Measurements from ENCODE around the gene DIS3L2. TPM values are rescaled to one million over a fixed set of nuclear protein-coding genes. Genes with fewer than 3 reads are reported as not detected.

Gene DIS3L2
- total RNA-seq, 2 donors from 2014 or later: 22.6 to 32.3 TPM

DNA sequence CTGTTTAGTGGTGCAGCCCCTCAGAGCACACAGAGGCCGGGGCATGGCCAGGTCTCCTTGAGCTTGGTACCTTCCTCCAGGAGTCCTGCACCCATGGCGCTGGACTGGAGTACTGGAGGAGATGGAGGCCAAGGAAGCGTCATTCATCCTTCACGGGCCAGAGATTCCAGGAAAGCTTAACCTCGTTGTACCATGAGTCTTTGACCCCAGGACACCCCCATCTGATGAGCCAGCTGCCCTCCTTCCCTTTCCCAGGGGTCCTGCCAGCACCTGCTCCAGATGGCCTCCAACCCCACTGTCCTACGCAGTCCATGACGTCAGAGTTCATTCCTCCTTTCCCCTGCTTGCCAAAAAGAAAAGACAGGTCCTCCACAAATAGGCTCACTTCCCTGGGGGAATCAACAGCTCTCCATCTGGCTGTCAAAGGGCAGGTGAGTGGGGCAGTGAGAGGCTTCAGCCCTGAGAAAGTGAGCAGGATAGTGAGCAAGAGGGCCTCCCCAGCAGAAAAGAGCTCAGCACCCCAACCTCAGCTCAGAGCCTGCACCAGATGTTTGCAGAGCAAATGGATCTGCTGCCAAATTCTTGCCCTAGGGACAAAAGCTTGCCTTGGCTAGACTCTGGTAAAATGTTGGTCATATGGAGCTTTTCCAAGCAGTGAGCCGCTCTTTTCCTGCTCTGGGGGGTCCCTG is 30.8 kb upstream of the DIS3L2 start:
- DNase-seq: no peak
- H3K36me3 ChIP-seq: no peaks in the 10 kb centered on the region
- no peak overlapping the region for H3K9ac ChIP-seq (ENCODE audit: low read depth in 2 of 2, low read length in 2 of 2)
- peaks cover 22% of the 10 kb centered on the region for H3K27me3 ChIP-seq
- H3K4me1 ChIP-seq: peaks cover 4% of the 10 kb centered on the region
- no peak overlapping the region for H3K4me3 ChIP-seq
- TF ChIP-seq CTCF (IDR thresholded peaks at IDR 0.05): no peak
- no peak overlapping the region for H3K27ac ChIP-seq
- intact Hi-C loops (cut with DNase I): no loop called here
- no peaks in the 10 kb centered on the region for H3K9me3 ChIP-seq

- H3K36me3 ChIP-seq: no peaks in the 10 kb centered on the region
- no peak overlapping the region for H3K9ac ChIP-seq (ENCODE audit: low read depth in 2 of 2, low read length in 2 of 2)
- no peak for DNase-seq
- H3K9me3 ChIP-seq: no peaks in the 10 kb centered on the region
- H3K4me3 ChIP-seq: no peak overlapping the region
- no peaks in the 10 kb centered on the region for H3K4me1 ChIP-seq
- intact Hi-C loops (cut with DNase I): no loop called here
- TF ChIP-seq CTCF (IDR thresholded peaks at IDR 0.05): no peak
- peaks cover 14% of the 10 kb centered on the region for H3K27me3 ChIP-seq
- H3K27ac ChIP-seq: no peak overlapping the region
Observed at GRCh38 chr2:231931481-231931915, 30.0 kb upstream of the DIS3L2 start.

DNA sequence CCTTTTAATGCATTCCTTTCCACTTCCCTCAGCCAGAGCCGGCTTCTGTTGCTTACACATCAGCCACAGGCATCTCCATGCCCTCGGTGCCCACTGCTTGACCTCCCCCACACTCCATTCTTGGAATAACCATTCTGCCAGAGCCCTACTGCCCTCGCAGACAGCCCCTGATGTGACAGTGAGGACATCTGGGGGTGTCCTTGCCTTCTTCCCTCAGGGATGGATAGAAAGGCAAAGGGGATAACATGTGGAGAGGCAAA is 28.9 kb upstream of the DIS3L2 start:
- H3K9ac ChIP-seq (ENCODE audit: low read depth in 2 of 2, low read length in 2 of 2): no peak overlapping the region
- no peak overlapping the region for H3K4me3 ChIP-seq
- no peaks in the 10 kb centered on the region for H3K9me3 ChIP-seq
- no peak overlapping the region for H3K27ac ChIP-seq
- H3K27me3 ChIP-seq: peaks cover 3% of the 10 kb centered on the region
- TF ChIP-seq CTCF (IDR thresholded peaks at IDR 0.05): no peak
- intact Hi-C loops (cut with DNase I): no loop called here
- H3K36me3 ChIP-seq: no peaks in the 10 kb centered on the region
- no peaks in the 10 kb centered on the region for H3K4me1 ChIP-seq
- DNase-seq: no peak

GRCh38 chr2:231932985-231933915 is 28.3 kb upstream of the DIS3L2 start:
- intact Hi-C loops (cut with DNase I): no loop called here
- Histone ChIP-seq H3K9me3 (no peaks in the 10 kb centered on the region), H3K36me3 (no peaks in the 10 kb centered on the region), H3K4me3 (no peak overlapping the region), H3K4me1 (no peaks in the 10 kb centered on the region), H3K27me3 (no peaks in the 10 kb centered on the region), H3K9ac (ENCODE audit: low read depth in 2 of 2, low read length in 2 of 2) (no peak overlapping the region), H3K27ac (no peak overlapping the region)
- no peak for TF ChIP-seq CTCF (IDR thresholded peaks at IDR 0.05)
- DNase-seq: no peak

DNA sequence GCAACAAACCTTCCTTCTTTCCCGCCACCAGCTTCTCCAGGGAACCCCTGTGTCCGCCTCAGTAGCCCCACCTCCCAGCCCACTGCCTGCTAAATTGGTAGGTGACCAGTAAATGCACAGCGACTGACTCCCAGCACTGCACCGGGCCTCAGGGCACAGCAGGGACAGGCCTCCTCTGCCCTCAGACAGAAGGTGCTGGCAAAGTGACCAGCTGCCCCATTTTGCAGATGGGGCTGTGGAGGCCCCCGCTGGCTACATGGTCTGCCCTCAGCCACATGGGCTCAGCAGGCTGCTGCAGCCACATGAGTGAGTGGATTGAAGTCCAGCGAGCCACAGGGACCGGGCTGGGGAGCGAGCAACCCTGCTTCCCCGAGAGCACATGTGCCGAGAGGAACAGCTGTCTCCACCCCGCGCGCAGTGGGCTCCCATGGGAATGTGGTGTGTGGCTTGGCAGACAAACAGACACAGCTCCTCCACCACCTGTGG is 27.6 kb upstream of the DIS3L2 start:
- H3K9ac ChIP-seq (ENCODE audit: low read depth in 2 of 2, low read length in 2 of 2): no peak overlapping the region
- DNase-seq: no peak

More for the DNA sequence above, 27.6 kb upstream of the DIS3L2 start:
- no peaks in the 10 kb centered on the region for H3K4me1 ChIP-seq
- no peaks in the 10 kb centered on the region for H3K9me3 ChIP-seq
- H3K4me3 ChIP-seq: no peak overlapping the region
- intact Hi-C loops (cut with DNase I): no loop called here
- H3K27me3 ChIP-seq: no peaks in the 10 kb centered on the region
- no peaks in the 10 kb centered on the region for H3K36me3 ChIP-seq
- H3K27ac ChIP-seq: no peak overlapping the region
- no peak for TF ChIP-seq CTCF (IDR thresholded peaks at IDR 0.05)
